ENCODE results near the gene BEND7. TPM values are rescaled to one million over a fixed set of nuclear protein-coding genes. Genes with fewer than 3 reads are reported as not detected.
A peak's percentile ranks its signal among the peaks of the same experiment; 100 is the strongest.

The BEND7 gene
- total and polyA plus RNA-seq, 2 of the 8 experiments (the other 6 are each of a cell fraction or from before 2014, with no cell fraction given): 1.9 to 8.2 TPM

DNA sequence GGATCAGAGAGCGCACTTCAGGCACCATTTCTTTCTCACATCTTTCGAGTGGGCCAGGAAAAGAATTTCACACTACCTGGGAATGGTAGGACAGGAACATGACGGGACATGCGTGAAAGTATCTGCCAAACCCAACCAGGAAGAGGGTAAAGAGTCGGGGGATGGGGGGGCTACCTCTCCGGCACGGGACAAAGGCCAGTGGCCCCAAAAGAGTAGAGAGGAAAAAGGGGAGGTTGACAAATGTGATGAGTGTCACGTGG is 830 bp upstream of the BEND7 start:
- Histone ChIP-seq H4K8ac (ENCODE audit: extremely low read depth, insufficient read depth, low read length) (no peak overlapping the region), H3K4ac (replicated peaks; ENCODE audit: insufficient read length, low read depth, low read length) (no peak overlapping the region), H3K14ac (ENCODE audit: insufficient read length) (no peak overlapping the region), H3K27ac (ENCODE audit: low read depth, low read length) (no peak overlapping the region), H4K5ac (ENCODE audit: insufficient read length, low read depth, low read length) (no peak overlapping the region), H3K56ac (replicated peaks; ENCODE audit: insufficient read length, low read depth, low read length) (no peak overlapping the region), H2BK20ac (ENCODE audit: low read length) (no peak overlapping the region), H3K27me3 (replicated peaks in 1 of 4; ENCODE audit: control insufficient read depth in 3 of 4, extremely low read depth in 1 of 4, insufficient read depth in 3 of 4, low read length in 3 of 4) (peaks cover 7 to 33% (median 25%) of the 10 kb centered on the region in 4 experiments), H3K4me2 (ENCODE audit: insufficient read depth in 1 of 2, low read depth in 2 of 2, low read length in 2 of 2) (peak overlapping the region; percentile 76 to 78), H2BK15ac (ENCODE audit: low read length) (no peak overlapping the region), H3K9ac (replicated peaks in 1 of 4; ENCODE audit: extremely low read depth in 1 of 4, low read depth in 3 of 4, low read length in 3 of 4) (peak overlapping the region in 2 of 4 experiments; percentile 32 to 48; a peak in 1 of 7 replicates), H3K23me2 (ENCODE audit: low read depth, low read length) (peaks cover 2% of the 10 kb centered on the region; the same call in 1 of the 2 replicates), H2AFZ (ENCODE audit: low read length) (peak overlapping the region; percentile 94; the same call in 1 of the 2 replicates), H3K18ac (ENCODE audit: extremely low read depth, low read length) (no peak overlapping the region), H3K79me1 (ENCODE audit: low read depth, low read length) (no peaks in the 10 kb centered on the region), H2BK120ac (replicated peaks; ENCODE audit: low read depth, low read length) (no peak overlapping the region), H4K20me1 (replicated peaks in 1 of 2; ENCODE audit: control insufficient read depth in 1 of 2, insufficient read depth in 2 of 2, low read length in 2 of 2) (peaks cover 0 to 2% of the 10 kb centered on the region in 2 experiments), H2BK12ac (ENCODE audit: low read depth, low read length) (peak overlapping the region; percentile 95; the same call in 1 of the 2 replicates), H4K91ac (replicated peaks; ENCODE audit: insufficient read length, low read length) (no peak overlapping the region), H3K4me3 (ENCODE audit: extremely low read depth in 1 of 4, insufficient read depth in 2 of 4, low read depth in 3 of 4, low read length in 4 of 4) (peak overlapping the region in 3 of 4 experiments; percentile 28 to 76 (median 72); a peak in 6 of 8 replicates), H3K36me3 (ENCODE audit: control insufficient read depth in 2 of 4, insufficient read depth in 4 of 4, low read length in 3 of 4) (no peaks in the 10 kb centered on the region; a peak in 1 of 8 replicates), H3K79me2 (ENCODE audit: control insufficient read depth in 1 of 2, insufficient read depth in 2 of 2, low read length in 2 of 2) (no peaks in the 10 kb centered on the region), H3K23ac (ENCODE audit: insufficient read length) (no peak overlapping the region), H2AK5ac (ENCODE audit: low read depth, low read length) (no peak overlapping the region), H2BK5ac (ENCODE audit: low read depth, low read length) (no peak overlapping the region), H3K4me1 (replicated peaks in 1 of 4; ENCODE audit: control insufficient read depth in 3 of 4, insufficient read depth in 4 of 4, low read length in 3 of 4) (peaks cover 0 to 6% (median 2%) of the 10 kb centered on the region in 4 experiments; a peak in 3 of 7 replicates), H3K9me3 (ENCODE audit: insufficient read depth in 2 of 2, low read depth in 1 of 2, low read length in 1 of 2) (no peaks in the 10 kb centered on the region)
- WGBS, 2 experiments (ENCODE audit: extremely low coverage in 1 of 2, insufficient coverage in 1 of 2, insufficient read length in 1 of 2, insufficient replicate concordance in 2 of 2, low coverage in 1 of 2, low lambda C conversion rate in 2 of 2, missing lambda C conversion rate in 1 of 2): 58% methylated on average over 8 of the region's 8 CpGs; no CpG with 5 or more reads in 1 of the 2 experiments
- TF ChIP-seq EZH2 (IDR thresholded peaks at IDR 0.05; ENCODE audit: low read depth, low read length, severe bottlenecking): peak; percentile 45
- no peak for TF ChIP-seq EGR1 (IDR thresholded peaks at IDR 0.05; ENCODE audit: borderline replicate concordance, low read depth, low read length)
- ChIA-PET POLR2A (ENCODE audit: partially characterized antibody) (no interaction called here), CTCF (ENCODE audit: partially characterized antibody) (interaction anchor here (0.6 to 1.6 kb wide), 5 partner anchors 64 to 173 kb away, joined by 3 read pairs; no protein-coding TSS in a partner anchor)
- DNase-seq (ENCODE audit: low read depth in 1 of 2, low spot score in 2 of 2): no peak
- FAIRE-seq: no peak
